Transverse colon (tissue), 4 donors: ENCODE results near the gene GBF1.

Experiments used
- CTCF ChIP-seq, 5 experiments: fragments of 200-600 bp in 3 of 5; fragments of 450-650 bp in 2 of 5; sonication (generic) in 3 of 5; IDR thresholded peaks; 1 replicate in 2 of 5; 2 replicates in 3 of 5; pipeline ENCODE4 v1.5.1; 2016 to 2017; ENCODE audit warnings: antibody characterized with exemption in 5 of 5, inconsistent platforms in 3 of 5, mild to moderate bottlenecking in 2 of 5, moderate library complexity in 1 of 5
- EP300 ChIP-seq: sonication (generic); formaldehyde crosslinking; IDR thresholded peaks from one replicate; pipeline ENCODE4 v1.6.1; 2017; ENCODE audit warnings: antibody characterized with exemption, low read depth
- POLR2A ChIP-seq: fragments of 450-650 bp; IDR thresholded peaks from one replicate; pipeline ENCODE4 v1.6.1; 2016; ENCODE audit warnings: antibody characterized with exemption, mild to moderate bottlenecking, moderate library complexity
- POLR2AphosphoS5 ChIP-seq, 3 donors: sonication (generic); formaldehyde crosslinking; IDR thresholded peaks; one replicate each; pipeline ENCODE4 v1.6.1; 2016; ENCODE audit warnings: antibody characterized with exemption in 3 of 3

GRCh38 chr10:102341038-102341688 lies 95.8 kb downstream of the GBF1 start:
- TF ChIP-seq CTCF (IDR thresholded peaks at IDR 0.05) (no peak), EP300 (no peak), POLR2AphosphoS5 (IDR thresholded peaks at IDR 0.05) (no peak), POLR2A (no peak)
